Osteoblast (primary cell): ENCODE data around the gene MYO18B. TPM values are rescaled to one million over a fixed set of nuclear protein-coding genes. Genes with fewer than 3 reads are reported as not detected.

ENCODE experiments used
- DNase-seq: peaks from one replicate; pipeline ENCODE4 v3.0.0; 2011; ENCODE audit warnings: low spot score, mixed read lengths; ENCODE audit not compliant: insufficient read length; ENCODE audit errors: missing footprints
- H2AFZ ChIP-seq: 2 replicates; pipeline ENCODE4 v1.6.0; 2011; ENCODE audit warnings: mild to moderate bottlenecking, low read length
- H3K27ac ChIP-seq: 2 replicates; pipeline ENCODE4 v1.5.1; 2011; ENCODE audit warnings: mild to moderate bottlenecking, low read depth, low read length, moderate library complexity
- H3K27me3 ChIP-seq: 2 replicates; pipeline ENCODE4 v1.6.0; 2012; ENCODE audit warnings: mild to moderate bottlenecking, control low read depth, inconsistent platforms, low read length, moderate library complexity; ENCODE audit not compliant: insufficient read depth
- H3K36me3 ChIP-seq: 2 replicates; pipeline ENCODE4 v1.5.1; 2011; ENCODE audit warnings: mild to moderate bottlenecking, low read length, control low read depth, moderate library complexity; ENCODE audit not compliant: insufficient read depth
- H3K4me1 ChIP-seq: 2 replicates; pipeline ENCODE4 v1.5.1; 2011; ENCODE audit warnings: mild to moderate bottlenecking, low read length, control low read depth, moderate library complexity; ENCODE audit not compliant: insufficient read depth
- H3K4me2 ChIP-seq: 2 replicates; pipeline ENCODE4 v1.6.0; 2011; ENCODE audit warnings: mild to moderate bottlenecking, low read length; ENCODE audit not compliant: insufficient read depth
- H3K4me3 ChIP-seq: fragments of 200-600 bp; sonication (generic); 3 replicates; pipeline ENCODE4 v1.5.1; 2012; ENCODE audit warnings: mild to moderate bottlenecking, low read length, inconsistent platforms; ENCODE audit not compliant: insufficient read depth
- H3K79me2 ChIP-seq: 2 replicates; pipeline ENCODE4 v1.6.0; 2012; ENCODE audit warnings: mild to moderate bottlenecking, low read length, control low read depth, inconsistent platforms; ENCODE audit not compliant: insufficient read depth
- H3K9me3 ChIP-seq: 2 replicates; pipeline ENCODE4 v1.5.1; 2011; ENCODE audit warnings: low read depth, low read length, control low read depth
- H4K20me1 ChIP-seq: 2 replicates; pipeline ENCODE4 v1.6.0; 2012; ENCODE audit warnings: mild to moderate bottlenecking, low read length, control low read depth; ENCODE audit not compliant: insufficient read depth
- total RNA-seq: library from RNA; depleted of rRNA; stranded (reverse); fragments of >200 nt; gene quantifications from 2 replicates; pipeline ENCODE4 v1.2.3, GENCODE V29; 2012
- TF ChIP-seq, protein P1 (sequence below): IDR thresholded peaks from 2 replicates; pipeline ENCODE4 v1.5.1; 2011; ENCODE audit warnings: mild to moderate bottlenecking, low read depth, low read length, moderate library complexity; ENCODE audit errors: extremely low read depth

Gene MYO18B, protein sequence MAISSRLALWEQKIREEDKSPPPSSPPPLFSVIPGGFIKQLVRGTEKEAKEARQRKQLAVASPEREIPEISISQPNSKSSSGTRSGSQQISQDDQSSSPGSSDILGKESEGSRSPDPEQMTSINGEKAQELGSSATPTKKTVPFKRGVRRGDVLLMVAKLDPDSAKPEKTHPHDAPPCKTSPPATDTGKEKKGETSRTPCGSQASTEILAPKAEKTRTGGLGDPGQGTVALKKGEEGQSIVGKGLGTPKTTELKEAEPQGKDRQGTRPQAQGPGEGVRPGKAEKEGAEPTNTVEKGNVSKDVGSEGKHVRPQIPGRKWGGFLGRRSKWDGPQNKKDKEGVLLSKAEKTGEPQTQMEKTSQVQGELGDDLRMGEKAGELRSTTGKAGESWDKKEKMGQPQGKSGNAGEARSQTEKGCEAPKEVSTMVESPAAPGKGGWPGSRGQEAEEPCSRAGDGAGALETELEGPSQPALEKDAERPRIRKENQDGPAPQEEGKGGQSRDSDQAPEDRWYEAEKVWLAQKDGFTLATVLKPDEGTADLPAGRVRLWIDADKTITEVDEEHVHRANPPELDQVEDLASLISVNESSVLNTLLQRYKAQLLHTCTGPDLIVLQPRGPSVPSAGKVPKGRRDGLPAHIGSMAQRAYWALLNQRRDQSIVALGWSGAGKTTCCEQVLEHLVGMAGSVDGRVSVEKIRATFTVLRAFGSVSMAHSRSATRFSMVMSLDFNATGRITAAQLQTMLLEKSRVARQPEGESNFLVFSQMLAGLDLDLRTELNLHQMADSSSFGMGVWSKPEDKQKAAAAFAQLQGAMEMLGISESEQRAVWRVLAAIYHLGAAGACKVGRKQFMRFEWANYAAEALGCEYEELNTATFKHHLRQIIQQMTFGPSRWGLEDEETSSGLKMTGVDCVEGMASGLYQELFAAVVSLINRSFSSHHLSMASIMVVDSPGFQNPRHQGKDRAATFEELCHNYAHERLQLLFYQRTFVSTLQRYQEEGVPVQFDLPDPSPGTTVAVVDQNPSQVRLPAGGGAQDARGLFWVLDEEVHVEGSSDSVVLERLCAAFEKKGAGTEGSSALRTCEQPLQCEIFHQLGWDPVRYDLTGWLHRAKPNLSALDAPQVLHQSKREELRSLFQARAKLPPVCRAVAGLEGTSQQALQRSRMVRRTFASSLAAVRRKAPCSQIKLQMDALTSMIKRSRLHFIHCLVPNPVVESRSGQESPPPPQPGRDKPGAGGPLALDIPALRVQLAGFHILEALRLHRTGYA (N-terminal part only)
- under 0.01 TPM in 1 of 2 replicates, not detected in the other for total RNA-seq

DNA sequence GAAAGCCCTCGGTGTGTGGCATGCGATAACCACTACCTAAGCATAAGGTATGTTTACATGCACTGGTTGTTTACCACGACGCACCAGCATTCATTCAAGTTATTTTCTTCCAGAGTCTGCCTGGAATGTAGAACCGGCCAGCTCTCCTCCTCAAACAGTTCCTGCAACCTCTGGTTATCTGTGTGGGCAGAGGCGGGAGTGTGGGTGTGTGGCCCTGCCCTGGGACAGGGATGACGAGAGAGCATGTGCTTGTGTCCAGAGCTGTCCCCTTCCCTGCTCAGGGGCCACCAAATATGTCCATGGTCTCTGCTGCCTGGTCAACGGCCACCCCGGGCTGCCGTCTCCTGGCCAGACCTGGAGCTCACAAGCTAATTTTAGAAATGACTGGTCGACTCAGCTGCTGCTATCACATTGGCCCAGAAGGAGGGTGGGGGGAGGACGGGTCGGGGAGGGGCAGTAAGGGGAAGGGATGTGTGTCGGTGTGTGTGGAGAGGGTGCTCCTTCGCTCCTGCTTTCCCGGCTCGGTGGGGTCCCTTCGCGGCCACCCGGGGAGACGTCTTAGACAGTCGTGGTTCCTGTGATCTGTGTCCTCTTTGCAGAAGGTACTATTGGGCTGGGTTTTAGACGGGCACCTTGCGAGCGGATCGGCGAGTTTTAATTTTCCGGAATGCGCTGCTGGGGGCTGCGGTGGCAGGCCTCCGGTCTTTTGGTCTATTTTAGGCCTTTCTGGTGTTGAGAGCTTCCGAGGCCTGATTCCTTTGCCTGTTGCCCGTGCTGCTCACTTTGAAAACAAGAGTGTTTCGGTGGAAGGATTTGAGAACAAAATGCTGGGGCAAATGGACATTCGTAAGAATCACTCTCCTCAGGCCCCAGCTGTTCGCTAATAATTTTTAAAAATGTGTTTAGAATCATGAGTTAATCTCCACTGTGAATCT lies at the start of gene MYO18B:
MYO18B (plus strand) TSS at position 497 of the 935 bp plus-strand sequence. CDS start 18,905 bp downstream, outside the sequence.
- no peak within 1 kb of the TSS for H3K4me3 ChIP-seq
- peaks cover 21% of the 10 kb centered on the region for H3K4me1 ChIP-seq
- no peaks in the 10 kb centered on the region for H3K79me2 ChIP-seq
- H2AFZ ChIP-seq = peak within 1 kb of the TSS; percentile 17
- no peaks in the 10 kb centered on the region for H3K27me3 ChIP-seq
- no peak within 1 kb of the TSS for H3K27ac ChIP-seq
- H4K20me1 ChIP-seq = no peaks in the 10 kb centered on the region
- no peaks in the 10 kb centered on the region for H3K9me3 ChIP-seq
- H3K4me2 ChIP-seq = no peak within 1 kb of the TSS
- DNase-seq = peak; percentile 68
- no peaks in the 10 kb centered on the region for H3K36me3 ChIP-seq
- TF ChIP-seq, protein P1, sequence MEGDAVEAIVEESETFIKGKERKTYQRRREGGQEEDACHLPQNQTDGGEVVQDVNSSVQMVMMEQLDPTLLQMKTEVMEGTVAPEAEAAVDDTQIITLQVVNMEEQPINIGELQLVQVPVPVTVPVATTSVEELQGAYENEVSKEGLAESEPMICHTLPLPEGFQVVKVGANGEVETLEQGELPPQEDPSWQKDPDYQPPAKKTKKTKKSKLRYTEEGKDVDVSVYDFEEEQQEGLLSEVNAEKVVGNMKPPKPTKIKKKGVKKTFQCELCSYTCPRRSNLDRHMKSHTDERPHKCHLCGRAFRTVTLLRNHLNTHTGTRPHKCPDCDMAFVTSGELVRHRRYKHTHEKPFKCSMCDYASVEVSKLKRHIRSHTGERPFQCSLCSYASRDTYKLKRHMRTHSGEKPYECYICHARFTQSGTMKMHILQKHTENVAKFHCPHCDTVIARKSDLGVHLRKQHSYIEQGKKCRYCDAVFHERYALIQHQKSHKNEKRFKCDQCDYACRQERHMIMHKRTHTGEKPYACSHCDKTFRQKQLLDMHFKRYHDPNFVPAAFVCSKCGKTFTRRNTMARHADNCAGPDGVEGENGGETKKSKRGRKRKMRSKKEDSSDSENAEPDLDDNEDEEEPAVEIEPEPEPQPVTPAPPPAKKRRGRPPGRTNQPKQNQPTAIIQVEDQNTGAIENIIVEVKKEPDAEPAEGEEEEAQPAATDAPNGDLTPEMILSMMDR = no peak

DNA sequence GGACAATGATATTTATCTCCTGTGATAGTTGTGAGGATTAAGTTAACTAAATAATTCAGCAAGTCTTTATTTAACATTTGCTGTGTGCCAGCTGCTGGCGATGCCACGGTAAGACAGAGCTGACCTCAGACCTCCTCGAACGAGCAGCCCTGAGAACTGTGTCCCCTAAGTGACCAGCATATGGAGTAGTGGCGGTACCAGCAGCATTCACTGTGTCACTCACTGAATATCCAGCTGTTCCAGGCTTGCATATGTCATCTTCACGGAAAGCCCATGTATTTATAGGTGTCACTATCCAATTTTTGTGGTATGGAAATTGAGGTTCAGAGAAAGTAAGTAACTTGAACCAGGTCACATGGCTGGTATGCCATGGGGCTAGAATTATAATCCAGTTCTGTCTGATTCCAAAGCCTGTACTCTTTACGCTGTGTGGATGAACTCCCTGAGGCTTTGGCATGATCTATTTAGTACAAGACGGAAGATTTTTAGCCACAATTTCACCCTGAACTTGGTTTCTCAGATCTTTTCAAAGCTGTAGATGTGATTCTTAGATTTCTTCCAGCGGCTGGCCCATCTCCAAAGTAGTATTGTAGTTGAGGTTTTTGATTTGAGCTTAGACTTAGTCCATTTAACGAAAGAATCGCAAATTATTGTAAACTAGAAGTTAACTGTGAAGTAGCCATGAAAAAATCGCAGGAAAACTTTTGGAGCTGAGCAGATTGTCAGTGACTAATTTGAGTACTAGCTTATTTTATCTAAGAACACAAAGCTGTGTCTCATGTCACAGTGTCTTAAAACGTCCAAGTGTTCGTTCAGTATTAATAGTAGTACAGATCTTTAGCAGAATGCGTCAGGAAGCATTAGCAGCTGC lies 49.4 kb upstream of the MYO18B start:
- no peak overlapping the region for H3K4me3 ChIP-seq
- no peaks in the 10 kb centered on the region for H4K20me1 ChIP-seq
- no peak overlapping the region for H3K27ac ChIP-seq
- no peak overlapping the region for H3K4me2 ChIP-seq
- H3K9me3 ChIP-seq = no peaks in the 10 kb centered on the region
- no peaks in the 10 kb centered on the region for H3K79me2 ChIP-seq
- H3K36me3 ChIP-seq = no peaks in the 10 kb centered on the region
- no peaks in the 10 kb centered on the region for H3K4me1 ChIP-seq
- DNase-seq = no peak
- TF ChIP-seq, protein P1 = no peak
- no peaks in the 10 kb centered on the region for H3K27me3 ChIP-seq
- no peak overlapping the region for H2AFZ ChIP-seq

DNA sequence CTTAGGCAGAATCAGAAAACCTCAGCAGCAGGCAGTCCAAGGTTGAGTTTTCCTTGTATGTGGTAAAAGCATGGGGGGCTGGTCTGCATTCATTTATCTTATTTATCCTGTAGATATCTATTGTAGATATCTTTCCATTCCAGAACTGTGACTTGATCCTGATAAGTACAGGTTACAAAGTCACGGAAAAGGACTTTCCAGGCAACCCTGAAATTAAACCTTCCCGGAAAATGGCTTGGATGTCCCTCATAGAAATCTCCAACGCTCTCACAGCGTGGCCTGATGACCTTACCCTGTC lies 48.8 kb upstream of the MYO18B start:
- TF ChIP-seq, protein P1 = no peak
- Histone ChIP-seq H3K4me1 (no peaks in the 10 kb centered on the region), H3K4me3 (no peak overlapping the region), H3K27me3 (no peaks in the 10 kb centered on the region), H2AFZ (no peak overlapping the region), H3K9me3 (no peaks in the 10 kb centered on the region), H3K27ac (no peak overlapping the region), H4K20me1 (no peaks in the 10 kb centered on the region), H3K79me2 (no peaks in the 10 kb centered on the region), H3K36me3 (no peaks in the 10 kb centered on the region), H3K4me2 (no peak overlapping the region)
- no peak for DNase-seq
